ENCODE data around the gene TICAM1. TPM values are rescaled to one million over a fixed set of nuclear protein-coding genes. Genes with fewer than 3 reads are reported as not detected.
A peak's percentile ranks its signal among the peaks of the same experiment; 100 is the strongest.

Gene TICAM1
- total and polyA plus RNA-seq, 2 of the 13 experiments (the other 11 are each of a cell fraction or from before 2014, with no cell fraction given) = 0.33 to 0.95 TPM

DNA sequence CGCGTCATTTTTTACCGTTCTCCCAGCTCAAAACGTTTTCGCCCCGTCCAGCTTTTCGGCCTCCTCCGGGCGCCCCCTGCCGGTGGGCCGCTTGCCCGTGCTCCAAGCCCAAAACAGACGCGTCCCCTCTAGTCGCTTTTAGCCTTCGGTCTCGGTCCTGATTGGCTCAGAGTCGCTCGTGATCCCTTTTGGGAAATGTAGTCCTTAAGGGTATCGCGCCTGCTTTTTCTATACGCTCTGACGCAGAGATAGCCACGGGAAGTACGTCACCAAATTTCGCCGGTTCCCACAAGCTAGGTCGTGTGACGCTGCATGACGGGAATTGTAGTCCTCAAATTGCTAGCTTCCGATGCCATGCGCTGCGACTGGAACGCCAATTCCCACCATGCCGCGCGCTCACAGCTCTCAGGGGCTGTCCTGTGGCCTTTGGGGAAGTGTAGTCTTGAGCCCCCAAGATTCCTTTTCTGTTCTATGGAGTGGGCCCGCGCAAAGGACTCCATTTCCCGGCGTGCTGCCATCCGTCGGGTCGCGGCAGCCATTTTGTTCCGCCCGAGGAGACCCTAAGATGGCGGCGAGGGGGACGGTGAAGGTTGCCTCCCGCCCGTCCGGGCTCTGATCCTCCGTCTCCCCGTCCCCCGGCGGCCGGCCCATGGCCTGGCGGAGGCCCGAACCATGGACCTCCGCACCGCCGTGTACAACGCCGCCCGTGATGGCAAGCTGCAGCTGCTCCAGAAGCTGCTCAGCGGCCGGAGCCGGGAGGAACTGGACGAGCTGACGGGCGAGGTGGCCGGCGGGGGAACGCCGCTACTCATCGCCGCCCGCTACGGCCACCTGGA lies 40.1 kb downstream of the TICAM1 start, which contains the start of gene FEM1A (continued):
- peak; percentile 87 for TF ChIP-seq NFYC (CRISPR knock-in tag; IDR thresholded peaks at IDR 0.05)
- TF ChIP-seq KLF15 (CRISPR knock-in tag; IDR thresholded peaks at IDR 0.05; ENCODE audit: borderline replicate concordance) = no peak
- TF ChIP-seq MIER2 (CRISPR knock-in tag; IDR thresholded peaks at IDR 0.05) = peak; percentile 75; the same call in 1 of the 2 replicates
- TF ChIP-seq ISL2 (CRISPR knock-in tag; IDR thresholded peaks at IDR 0.05) = no peak
- TF ChIP-seq, protein P1, sequence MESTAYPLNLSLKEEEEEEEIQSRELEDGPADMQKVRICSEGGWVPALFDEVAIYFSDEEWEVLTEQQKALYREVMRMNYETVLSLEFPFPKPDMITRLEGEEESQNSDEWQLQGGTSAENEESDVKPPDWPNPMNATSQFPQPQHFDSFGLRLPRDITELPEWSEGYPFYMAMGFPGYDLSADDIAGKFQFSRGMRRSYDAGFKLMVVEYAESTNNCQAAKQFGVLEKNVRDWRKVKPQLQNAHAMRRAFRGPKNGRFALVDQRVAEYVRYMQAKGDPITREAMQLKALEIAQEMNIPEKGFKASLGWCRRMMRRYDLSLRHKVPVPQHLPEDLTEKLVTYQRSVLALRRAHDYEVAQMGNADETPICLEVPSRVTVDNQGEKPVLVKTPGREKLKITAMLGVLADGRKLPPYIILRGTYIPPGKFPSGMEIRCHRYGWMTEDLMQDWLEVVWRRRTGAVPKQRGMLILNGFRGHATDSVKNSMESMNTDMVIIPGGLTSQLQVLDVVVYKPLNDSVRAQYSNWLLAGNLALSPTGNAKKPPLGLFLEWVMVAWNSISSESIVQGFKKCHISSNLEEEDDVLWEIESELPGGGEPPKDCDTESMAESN (CRISPR knock-in tag; conservative IDR thresholded peaks at IDR 0.05) = no peak
- TF ChIP-seq, protein P2, sequence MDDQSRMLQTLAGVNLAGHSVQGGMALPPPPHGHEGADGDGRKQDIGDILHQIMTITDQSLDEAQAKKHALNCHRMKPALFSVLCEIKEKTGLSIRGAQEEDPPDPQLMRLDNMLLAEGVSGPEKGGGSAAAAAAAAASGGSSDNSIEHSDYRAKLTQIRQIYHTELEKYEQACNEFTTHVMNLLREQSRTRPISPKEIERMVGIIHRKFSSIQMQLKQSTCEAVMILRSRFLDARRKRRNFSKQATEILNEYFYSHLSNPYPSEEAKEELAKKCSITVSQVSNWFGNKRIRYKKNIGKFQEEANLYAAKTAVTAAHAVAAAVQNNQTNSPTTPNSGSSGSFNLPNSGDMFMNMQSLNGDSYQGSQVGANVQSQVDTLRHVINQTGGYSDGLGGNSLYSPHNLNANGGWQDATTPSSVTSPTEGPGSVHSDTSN (CRISPR knock-in tag; IDR thresholded peaks at IDR 0.05; ENCODE audit: borderline replicate concordance) = no peak
- no peak for TF ChIP-seq ZSCAN12 (CRISPR knock-in tag; IDR thresholded peaks at IDR 0.05)
- no peak for TF ChIP-seq TMF1 (CRISPR knock-in tag; IDR thresholded peaks at IDR 0.05; ENCODE audit: low read depth)
- no peak for TF ChIP-seq PAF1 (CRISPR knock-in tag; IDR thresholded peaks at IDR 0.05)
- no peak; the same call in 1 of the 2 replicates for TF ChIP-seq ZFP90 (CRISPR knock-in tag; IDR thresholded peaks at IDR 0.05; ENCODE audit: borderline replicate concordance)
- peak; percentile 63; the same call in 1 of the 2 replicates for TF ChIP-seq ATF7 (IDR thresholded peaks at IDR 0.05)
- TF ChIP-seq ATF7 (CRISPR knock-in tag; IDR thresholded peaks at IDR 0.05) = 0 out of 2 replicates have a peak, but pooled peaks have one; percentile 49
- TF ChIP-seq ZNF672 (CRISPR knock-in tag; IDR thresholded peaks at IDR 0.05) = no peak
- TF ChIP-seq, protein P3, sequence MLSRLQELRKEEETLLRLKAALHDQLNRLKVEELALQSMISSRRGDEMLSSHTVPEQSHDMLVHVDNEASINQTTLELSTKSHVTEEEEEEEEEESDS (CRISPR knock-in tag; IDR thresholded peaks at IDR 0.05; ENCODE audit: borderline replicate concordance) = no peak
- TF ChIP-seq, protein P4, sequence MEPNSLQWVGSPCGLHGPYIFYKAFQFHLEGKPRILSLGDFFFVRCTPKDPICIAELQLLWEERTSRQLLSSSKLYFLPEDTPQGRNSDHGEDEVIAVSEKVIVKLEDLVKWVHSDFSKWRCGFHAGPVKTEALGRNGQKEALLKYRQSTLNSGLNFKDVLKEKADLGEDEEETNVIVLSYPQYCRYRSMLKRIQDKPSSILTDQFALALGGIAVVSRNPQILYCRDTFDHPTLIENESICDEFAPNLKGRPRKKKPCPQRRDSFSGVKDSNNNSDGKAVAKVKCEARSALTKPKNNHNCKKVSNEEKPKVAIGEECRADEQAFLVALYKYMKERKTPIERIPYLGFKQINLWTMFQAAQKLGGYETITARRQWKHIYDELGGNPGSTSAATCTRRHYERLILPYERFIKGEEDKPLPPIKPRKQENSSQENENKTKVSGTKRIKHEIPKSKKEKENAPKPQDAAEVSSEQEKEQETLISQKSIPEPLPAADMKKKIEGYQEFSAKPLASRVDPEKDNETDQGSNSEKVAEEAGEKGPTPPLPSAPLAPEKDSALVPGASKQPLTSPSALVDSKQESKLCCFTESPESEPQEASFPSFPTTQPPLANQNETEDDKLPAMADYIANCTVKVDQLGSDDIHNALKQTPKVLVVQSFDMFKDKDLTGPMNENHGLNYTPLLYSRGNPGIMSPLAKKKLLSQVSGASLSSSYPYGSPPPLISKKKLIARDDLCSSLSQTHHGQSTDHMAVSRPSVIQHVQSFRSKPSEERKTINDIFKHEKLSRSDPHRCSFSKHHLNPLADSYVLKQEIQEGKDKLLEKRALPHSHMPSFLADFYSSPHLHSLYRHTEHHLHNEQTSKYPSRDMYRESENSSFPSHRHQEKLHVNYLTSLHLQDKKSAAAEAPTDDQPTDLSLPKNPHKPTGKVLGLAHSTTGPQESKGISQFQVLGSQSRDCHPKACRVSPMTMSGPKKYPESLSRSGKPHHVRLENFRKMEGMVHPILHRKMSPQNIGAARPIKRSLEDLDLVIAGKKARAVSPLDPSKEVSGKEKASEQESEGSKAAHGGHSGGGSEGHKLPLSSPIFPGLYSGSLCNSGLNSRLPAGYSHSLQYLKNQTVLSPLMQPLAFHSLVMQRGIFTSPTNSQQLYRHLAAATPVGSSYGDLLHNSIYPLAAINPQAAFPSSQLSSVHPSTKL (CRISPR knock-in tag; IDR thresholded peaks at IDR 0.05) = peak; percentile 23; the same call in 1 of the 2 replicates
- TF ChIP-seq, protein P5, sequence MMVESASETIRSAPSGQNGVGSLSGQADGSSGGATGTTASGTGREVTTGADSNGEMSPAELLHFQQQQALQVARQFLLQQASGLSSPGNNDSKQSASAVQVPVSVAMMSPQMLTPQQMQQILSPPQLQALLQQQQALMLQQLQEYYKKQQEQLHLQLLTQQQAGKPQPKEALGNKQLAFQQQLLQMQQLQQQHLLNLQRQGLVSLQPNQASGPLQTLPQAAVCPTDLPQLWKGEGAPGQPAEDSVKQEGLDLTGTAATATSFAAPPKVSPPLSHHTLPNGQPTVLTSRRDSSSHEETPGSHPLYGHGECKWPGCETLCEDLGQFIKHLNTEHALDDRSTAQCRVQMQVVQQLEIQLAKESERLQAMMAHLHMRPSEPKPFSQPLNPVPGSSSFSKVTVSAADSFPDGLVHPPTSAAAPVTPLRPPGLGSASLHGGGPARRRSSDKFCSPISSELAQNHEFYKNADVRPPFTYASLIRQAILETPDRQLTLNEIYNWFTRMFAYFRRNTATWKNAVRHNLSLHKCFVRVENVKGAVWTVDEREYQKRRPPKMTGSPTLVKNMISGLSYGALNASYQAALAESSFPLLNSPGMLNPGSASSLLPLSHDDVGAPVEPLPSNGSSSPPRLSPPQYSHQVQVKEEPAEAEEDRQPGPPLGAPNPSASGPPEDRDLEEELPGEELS (CRISPR knock-in tag; IDR thresholded peaks at IDR 0.05) = no peak; the same call in 1 of the 2 replicates
- TF ChIP-seq NFE2 (CRISPR knock-in tag; IDR thresholded peaks at IDR 0.05) = no peak
- no peak for TF ChIP-seq ZNF713 (CRISPR knock-in tag; IDR thresholded peaks at IDR 0.05)

Data from HepG2 (cell line).